ENCODE measurements around the gene HOMEZ.

DNA sequence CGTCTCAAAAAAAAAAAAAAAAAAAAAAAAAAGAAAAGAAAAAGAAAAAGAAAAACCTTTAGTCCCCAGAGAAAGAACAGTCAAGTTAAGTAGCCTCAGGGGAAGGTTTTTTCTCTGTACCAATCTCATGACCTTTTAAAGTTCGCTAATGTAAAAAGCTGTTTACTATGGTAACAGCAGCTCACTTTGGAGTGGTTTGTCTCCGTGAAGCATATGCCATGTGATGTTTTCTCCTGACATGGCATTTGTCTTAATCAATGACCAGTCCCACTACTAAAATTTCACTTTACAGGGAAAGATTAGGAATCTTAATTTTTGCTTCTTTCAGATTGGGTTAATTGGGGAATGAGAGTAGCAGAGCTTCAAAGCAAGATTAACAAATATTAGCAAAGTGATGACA lies 43.9 kb downstream of the HOMEZ start:
- TF ChIP-seq, protein P1, sequence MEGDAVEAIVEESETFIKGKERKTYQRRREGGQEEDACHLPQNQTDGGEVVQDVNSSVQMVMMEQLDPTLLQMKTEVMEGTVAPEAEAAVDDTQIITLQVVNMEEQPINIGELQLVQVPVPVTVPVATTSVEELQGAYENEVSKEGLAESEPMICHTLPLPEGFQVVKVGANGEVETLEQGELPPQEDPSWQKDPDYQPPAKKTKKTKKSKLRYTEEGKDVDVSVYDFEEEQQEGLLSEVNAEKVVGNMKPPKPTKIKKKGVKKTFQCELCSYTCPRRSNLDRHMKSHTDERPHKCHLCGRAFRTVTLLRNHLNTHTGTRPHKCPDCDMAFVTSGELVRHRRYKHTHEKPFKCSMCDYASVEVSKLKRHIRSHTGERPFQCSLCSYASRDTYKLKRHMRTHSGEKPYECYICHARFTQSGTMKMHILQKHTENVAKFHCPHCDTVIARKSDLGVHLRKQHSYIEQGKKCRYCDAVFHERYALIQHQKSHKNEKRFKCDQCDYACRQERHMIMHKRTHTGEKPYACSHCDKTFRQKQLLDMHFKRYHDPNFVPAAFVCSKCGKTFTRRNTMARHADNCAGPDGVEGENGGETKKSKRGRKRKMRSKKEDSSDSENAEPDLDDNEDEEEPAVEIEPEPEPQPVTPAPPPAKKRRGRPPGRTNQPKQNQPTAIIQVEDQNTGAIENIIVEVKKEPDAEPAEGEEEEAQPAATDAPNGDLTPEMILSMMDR (IDR thresholded peaks at IDR 0.05; ENCODE audit: borderline replicate concordance, extremely low read depth, low read length, poor library complexity, severe bottlenecking): no peak
- no peak for TF ChIP-seq EZH2 (IDR thresholded peaks at IDR 0.05; ENCODE audit: borderline replicate concordance, low read depth, low read length, severe bottlenecking)

All from DND-41 (cell line).